ENCODE data around the gene RUBCN. TPM values are rescaled to one million over a fixed set of nuclear protein-coding genes. Genes with fewer than 3 reads are reported as not detected.
A peak's percentile ranks its signal among the peaks of the same experiment; 100 is the strongest.

RUBCN gene
- total and polyA plus RNA-seq, 8 donors, result 12.3 to 33.0 (median 14.5) TPM

GRCh38 chr3:197683191-197683590 is 53.5 kb downstream of the RUBCN start:
- no peaks in the 10 kb centered on the region for H3K4me1 ChIP-seq
- TF ChIP-seq CTCF (IDR thresholded peaks at IDR 0.05), result no peak
- intact Hi-C loops (cut with DNase I), result no loop called here
- no peaks in the 10 kb centered on the region for H3K27me3 ChIP-seq
- no peak overlapping the region for H3K27ac ChIP-seq
- DNase-seq (no peak), ATAC-seq (no peak)
- no peaks in the 10 kb centered on the region for H3K9me3 ChIP-seq
- H3K4me3 ChIP-seq, result no peak overlapping the region
- peaks cover 0 to 58% of the 10 kb centered on the region in 2 donors for H3K36me3 ChIP-seq

DNA sequence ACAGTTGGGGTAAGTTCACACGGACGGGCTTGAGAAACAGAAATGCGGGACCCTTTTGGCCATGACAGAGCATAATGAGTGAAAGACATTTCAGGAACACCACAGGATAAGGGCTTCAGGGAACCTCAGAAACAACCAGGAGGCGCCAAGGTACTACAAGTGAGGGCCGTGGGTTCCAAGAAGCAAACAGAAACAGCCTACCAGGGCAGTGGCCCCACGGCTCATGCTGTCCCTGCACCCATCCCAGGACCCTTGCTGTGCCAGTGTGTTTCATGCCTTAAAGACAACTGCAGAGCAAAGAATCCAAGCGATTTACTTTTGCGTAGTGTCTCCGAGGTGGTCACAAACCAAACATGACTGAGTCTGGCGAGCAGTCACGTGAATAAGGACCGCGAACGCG is 54.0 kb downstream of the RUBCN start:
- no peak for TF ChIP-seq CTCF (IDR thresholded peaks at IDR 0.05)
- Histone ChIP-seq H3K4me1 (no peaks in the 10 kb centered on the region), H3K27ac (no peak overlapping the region), H3K9me3 (no peaks in the 10 kb centered on the region), H3K27me3 (no peaks in the 10 kb centered on the region), H3K36me3 (peaks cover 0 to 53% of the 10 kb centered on the region in 2 donors), H3K4me3 (no peak overlapping the region)
- intact Hi-C loops (cut with DNase I), result no loop called here
- no peak for ATAC-seq
- no peak for DNase-seq

DNA sequence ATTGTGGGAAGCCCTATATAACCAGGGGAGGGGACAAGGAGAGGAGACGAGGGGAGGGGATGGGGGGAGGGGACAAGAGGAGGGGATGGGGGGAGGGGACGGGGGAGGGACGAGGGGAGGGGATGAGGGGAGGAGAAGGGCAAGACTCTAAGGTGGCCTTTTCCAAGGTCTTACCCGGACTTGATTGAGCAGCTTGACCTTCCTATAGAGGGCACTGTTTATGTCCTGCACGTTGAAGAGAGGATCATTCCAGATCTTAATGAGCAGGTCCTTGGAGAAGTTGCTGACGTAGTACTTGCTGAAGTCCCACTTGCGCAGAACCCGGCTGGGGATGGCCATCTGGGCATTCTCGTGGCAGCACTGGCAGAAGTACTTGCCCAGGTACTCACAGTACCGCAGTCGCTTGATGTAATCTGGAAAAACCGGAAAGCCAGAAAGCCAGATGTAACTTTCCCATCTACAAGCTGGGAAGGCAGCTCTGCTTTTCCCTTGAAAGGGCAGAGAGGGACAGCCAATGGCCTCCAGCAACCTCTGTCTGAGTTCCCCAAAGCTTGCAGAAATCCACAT is 55.7 kb downstream of the RUBCN start:
- ATAC-seq, result no peak
- H3K9me3 ChIP-seq, result no peaks in the 10 kb centered on the region
- H3K27ac ChIP-seq, result no peak overlapping the region
- peaks cover 0 to 12% of the 10 kb centered on the region in 2 donors for H3K4me1 ChIP-seq
- H3K36me3 ChIP-seq, result peaks cover 0 to 57% of the 10 kb centered on the region in 2 donors
- H3K27me3 ChIP-seq, result no peaks in the 10 kb centered on the region
- no peak for DNase-seq
- intact Hi-C loops (cut with DNase I), result no loop called here
- H3K4me3 ChIP-seq, result no peak overlapping the region
- TF ChIP-seq CTCF (IDR thresholded peaks at IDR 0.05), result no peak

- peaks cover 0 to 13% of the 10 kb centered on the region in 2 donors for H3K4me1 ChIP-seq
- H3K4me3 ChIP-seq, result no peak overlapping the region
- no peak overlapping the region for H3K27ac ChIP-seq
- ATAC-seq, result no peak
- peaks cover 0 to 62% of the 10 kb centered on the region in 2 donors for H3K36me3 ChIP-seq
- no peaks in the 10 kb centered on the region for H3K27me3 ChIP-seq
- no peaks in the 10 kb centered on the region for H3K9me3 ChIP-seq
- intact Hi-C loops (cut with DNase I), result no loop called here
- peak in 1 of 4 donors; percentile 10 for DNase-seq
- no peak for TF ChIP-seq CTCF (IDR thresholded peaks at IDR 0.05)
These were observed 60.8 kb downstream of the RUBCN start for GRCh38 chr3:197675951-197676350.

- Histone ChIP-seq H3K4me3 (no peak overlapping the region), H3K36me3 (peaks cover 0 to 61% of the 10 kb centered on the region in 2 donors), H3K9me3 (no peaks in the 10 kb centered on the region), H3K4me1 (peaks cover 0 to 13% of the 10 kb centered on the region in 2 donors), H3K27ac (no peak overlapping the region), H3K27me3 (no peaks in the 10 kb centered on the region)
- intact Hi-C loops (cut with DNase I), result no loop called here
- DNase-seq (no peak), ATAC-seq (no peak)
- no peak for TF ChIP-seq CTCF (IDR thresholded peaks at IDR 0.05)
These were observed 61.2 kb downstream of the RUBCN start for GRCh38 chr3:197675563-197675860.

Measured in left lung (tissue), 10 donors.